HepG2 (cell line): ENCODE results near the gene BNIP1. TPM values are rescaled to one million over a fixed set of nuclear protein-coding genes. Genes with fewer than 3 reads are reported as not detected.

Experiments used
- ATAC-seq: fragments of 200-7000 bp; cut with Tn5 transposase; 3 replicates; pipeline ENCODE4 v1.9.1; 2020; ENCODE audit warnings: mild to moderate bottlenecking, moderate library complexity
- BruUV-seq: library from RNA; stranded (reverse); fragments of 400-500 nt; replicated peaks from 2 replicates; lab custom pipeline; 2021; lab: Mats Ljungman, UMichigan
- CTCF ChIA-PET: fragments of 300-600 bp; formaldehyde crosslinking; extraction: SDS; loops from one replicate; lab custom pipeline; 2021; ENCODE audit warnings: low total read pairs, inconsistent platforms, low intra/inter-chr PET ratio; lab: Yijun Ruan, JAX
- POLR2A ChIA-PET: fragments of 350-600 bp; sonication (Branson Sonifier 250); formaldehyde crosslinking; loops from one replicate; lab custom pipeline; 2020; ENCODE audit warnings: antibody characterized with exemption, inconsistent platforms; lab: Yijun Ruan, JAX
- DNase-seq: peaks from one replicate; pipeline ENCODE4 v3.0.0-alpha.2; 2015; ENCODE audit warnings: low spot score
- FAIRE-seq: peaks from 3 replicates; lab custom pipeline; 2011; peaks lifted over from hg19 to GRCh38; lab: Jason Lieb, UNC
- H2AFZ ChIP-seq: one replicate; pipeline ENCODE4 v1.6.1; 2011; ENCODE audit warnings: low read length, inconsistent platforms
- H3K27ac ChIP-seq: fragments of 300-600 bp; 3 replicates; pipeline ENCODE4 v1.8.0; 2011; ENCODE audit warnings: mixed run types, mild to moderate bottlenecking, mixed read lengths, low read length, inconsistent platforms; ENCODE audit not compliant: insufficient read depth; ENCODE audit errors: extremely low read length
- H3K27me3 ChIP-seq, 2 experiments: fragments of 200-600 bp in 1 of 2; 2 replicates in 1 of 2; 3 replicates in 1 of 2; pipeline versions ENCODE4 v1.6.0 to v1.8.0; 2011; ENCODE audit warnings: low read length in 2 of 2, mild to moderate bottlenecking in 2 of 2, moderate library complexity in 2 of 2, inconsistent platforms in 1 of 2; ENCODE audit not compliant: insufficient read depth in 2 of 2, control insufficient read depth in 1 of 2
- H3K36me3 ChIP-seq, 2 experiments: fragments of 200-600 bp in 1 of 2; replicated peaks in 1 of 2; 2 replicates in 1 of 2; 3 replicates in 1 of 2; pipeline versions ENCODE4 v1.5.1 to v1.8.0; 2011; ENCODE audit warnings: low read length in 2 of 2, inconsistent platforms in 1 of 2; ENCODE audit not compliant: insufficient read depth in 2 of 2, control insufficient read depth in 1 of 2
- H3K4me1 ChIP-seq: 2 replicates; pipeline ENCODE4 v1.5.1; 2012; ENCODE audit warnings: low read length, inconsistent platforms; ENCODE audit not compliant: insufficient read depth
- H3K4me2 ChIP-seq: 2 replicates; pipeline ENCODE4 v1.6.0; 2011; ENCODE audit warnings: low read depth, low read length, inconsistent platforms
- H3K4me3 ChIP-seq, 3 experiments: fragments of 200-600 bp in 1 of 3; sonication (generic), shearing (Covaris generic) in 1 of 3; replicated peaks in 1 of 3; 2 replicates each; pipeline ENCODE4 v1.5.1; 2011 to 2016; ENCODE audit warnings: low read length in 3 of 3, inconsistent platforms in 2 of 3, low read depth in 2 of 3, mild to moderate bottlenecking in 2 of 3, control low read depth in 1 of 3, mixed read lengths in 1 of 3; ENCODE audit not compliant: insufficient read depth in 1 of 3
- H3K79me2 ChIP-seq: one replicate; pipeline ENCODE4 v1.6.1; 2011; ENCODE audit warnings: low read length, inconsistent platforms; ENCODE audit not compliant: insufficient read depth
- H3K9ac ChIP-seq: 2 replicates; pipeline ENCODE4 v1.6.0; 2011; ENCODE audit warnings: mild to moderate bottlenecking, low read depth, low read length, inconsistent platforms; ENCODE audit not compliant: insufficient read depth
- H3K9me3 ChIP-seq: 2 replicates; pipeline ENCODE4 v1.5.1; 2012; ENCODE audit warnings: mild to moderate bottlenecking, low read length
- H4K20me1 ChIP-seq: 2 replicates; pipeline ENCODE4 v1.6.0; 2011; ENCODE audit warnings: inconsistent platforms, mild to moderate bottlenecking, low read length, moderate library complexity; ENCODE audit not compliant: insufficient read depth
- GPN1 ChIP-seq: sonication (generic); formaldehyde crosslinking; IDR thresholded peaks from 2 replicates; pipeline ENCODE4 v1.5.1; 2020; ENCODE audit warnings: missing genetic modification reagents, borderline replicate concordance
- KLF9 ChIP-seq: IDR thresholded peaks from 2 replicates; pipeline ENCODE4 v1.6.1; 2016; ENCODE audit warnings: low read depth
- MIER3 ChIP-seq: IDR thresholded peaks from 2 replicates; pipeline ENCODE4 v1.6.1; 2016; ENCODE audit warnings: missing compliant biosample characterization, borderline replicate concordance
- NFE2L1 ChIP-seq: sonication (generic); formaldehyde crosslinking; IDR thresholded peaks from 2 replicates; pipeline ENCODE4 v1.4.0; 2020; ENCODE audit warnings: missing genetic modification reagents, mild to moderate bottlenecking, borderline replicate concordance
- ZNF232 ChIP-seq: sonication (generic); formaldehyde crosslinking; IDR thresholded peaks from 2 replicates; pipeline ENCODE4 v1.4.0; 2020; ENCODE audit warnings: missing genetic modification reagents, borderline replicate concordance
- ZNF570 ChIP-seq: sonication (generic); formaldehyde crosslinking; IDR thresholded peaks from 2 replicates; pipeline ENCODE4 v1.4.0; 2020; ENCODE audit warnings: mild to moderate bottlenecking, missing genetic modification reagents, borderline replicate concordance
- WGBS: methylation state at CpG from one replicate; pipeline ENCODE4 v1.1.6; 2017; ENCODE audit warnings: low lambda C conversion rate; 5-methylcytosine and 5-hydroxymethylcytosine counted together
- in situ Hi-C: cut with HindIII; loops from 2 replicates; pipeline ENCODE4 v1.10.0; 2017; ENCODE audit warnings: low pct_unique_long_range_greater_than_20kb; ENCODE audit not compliant: extremely low pct_ligation_motif_present
- intact Hi-C: fragments of 100-400 bp; cut with micrococcal nuclease; formaldehyde crosslinking; loops from one replicate; pipeline ENCODE4 v1.10.0; 2022; ENCODE audit not compliant: unreplicated experiment
- polyA plus RNA-seq, 8 experiments: library from polyadenylated mRNA; depleted of rRNA in 3 of 8; stranded (reverse) in 7 of 8; unstranded in 1 of 8; fragments of >200 nt; fragmentation: Illumina TruSeq in 4 of 8; extraction: Trizol in 4 of 8; gene quantifications; 2 replicates each; pipeline versions ENCODE4 v1.2.1 to v1.2.3, GENCODE V29; 2011 to 2016; ENCODE audit warnings: low read depth in 4 of 8, missing spikeins in 1 of 8, mixed read lengths in 1 of 8; ENCODE audit not compliant: insufficient read depth in 1 of 8
- total RNA-seq, 5 experiments: library from RNA; depleted of rRNA; stranded (reverse); fragments of >200 nt; fragmentation: Illumina TruSeq; extraction: Trizol; gene quantifications; 2 replicates each; pipeline ENCODE4 v1.2.3, GENCODE V29; 2016; ENCODE audit warnings: low read depth in 1 of 5
- TF ChIP-seq, protein P1 (sequence below): sonication (generic); formaldehyde crosslinking; IDR thresholded peaks from 2 replicates; pipeline ENCODE4 v1.4.0; 2020; ENCODE audit warnings: low read depth, mild to moderate bottlenecking, missing genetic modification reagents
- TF ChIP-seq, protein P2 (sequence below): sonication (generic); formaldehyde crosslinking; IDR thresholded peaks from 2 replicates; pipeline ENCODE4 v1.8.0; 2022; ENCODE audit warnings: low read depth, missing genetic modification reagents

BNIP1 gene
- total and polyA plus RNA-seq, 2 of the 13 experiments (the other 11 are each of a cell fraction or from before 2014, with no cell fraction given), result 13.2 to 16.9 TPM

DNA sequence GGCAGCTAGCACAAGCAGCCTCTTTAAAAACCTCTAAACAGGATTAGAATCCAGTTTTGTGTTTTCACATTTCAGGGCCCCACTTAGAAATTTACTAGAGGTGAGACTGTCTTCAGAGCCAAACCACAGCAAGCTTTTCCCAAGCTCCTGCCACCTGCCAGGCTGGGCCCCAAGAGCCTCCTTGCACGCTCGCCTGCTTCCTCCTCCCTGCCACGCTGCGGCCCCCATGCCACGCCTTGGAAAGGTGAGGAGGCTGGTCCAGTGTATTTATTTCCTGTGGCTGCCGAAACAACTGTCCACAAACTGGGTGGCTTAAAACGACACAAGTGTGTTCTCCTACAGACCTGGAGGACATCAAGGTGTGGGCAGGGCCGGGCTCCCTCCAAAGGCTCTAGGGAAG, 47.2 kb downstream of the BNIP1 start:
- H3K36me3 ChIP-seq, result no peaks in the 10 kb centered on the region
- WGBS, result 53% methylated on average over 5 of the region's 8 CpGs
- DNase-seq (no peak), ATAC-seq (no peak), FAIRE-seq (no peak)
- peaks cover 40% of the 10 kb centered on the region for H3K4me1 ChIP-seq
- TF ChIP-seq NFE2L1 (no peak), MIER3 (no peak), ZNF232 (CRISPR knock-in tag) (no peak), ZNF570 (CRISPR knock-in tag) (no peak), KLF9 (no peak), GPN1 (CRISPR knock-in tag) (no peak)
- TF ChIP-seq, protein P1, sequence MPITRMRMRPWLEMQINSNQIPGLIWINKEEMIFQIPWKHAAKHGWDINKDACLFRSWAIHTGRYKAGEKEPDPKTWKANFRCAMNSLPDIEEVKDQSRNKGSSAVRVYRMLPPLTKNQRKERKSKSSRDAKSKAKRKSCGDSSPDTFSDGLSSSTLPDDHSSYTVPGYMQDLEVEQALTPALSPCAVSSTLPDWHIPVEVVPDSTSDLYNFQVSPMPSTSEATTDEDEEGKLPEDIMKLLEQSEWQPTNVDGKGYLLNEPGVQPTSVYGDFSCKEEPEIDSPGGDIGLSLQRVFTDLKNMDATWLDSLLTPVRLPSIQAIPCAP, result no peak
- TF ChIP-seq, protein P2, sequence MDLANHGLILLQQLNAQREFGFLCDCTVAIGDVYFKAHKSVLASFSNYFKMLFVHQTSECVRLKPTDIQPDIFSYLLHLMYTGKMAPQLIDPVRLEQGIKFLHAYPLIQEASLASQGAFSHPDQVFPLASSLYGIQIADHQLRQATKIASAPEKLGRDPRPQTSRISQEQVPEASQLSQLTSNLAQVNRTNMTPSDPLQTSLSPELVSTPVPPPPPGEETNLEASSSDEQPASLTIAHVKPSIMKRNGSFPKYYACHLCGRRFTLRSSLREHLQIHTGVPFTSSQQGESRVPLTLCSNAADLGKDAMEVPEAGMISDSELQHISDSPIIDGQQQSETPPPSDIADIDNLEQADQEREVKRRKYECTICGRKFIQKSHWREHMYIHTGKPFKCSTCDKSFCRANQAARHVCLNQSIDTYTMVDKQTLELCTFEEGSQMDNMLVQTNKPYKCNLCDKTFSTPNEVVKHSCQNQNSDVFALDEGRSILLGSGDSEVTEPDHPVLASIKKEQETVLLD (CRISPR knock-in tag), result no peak
- H3K27me3 ChIP-seq, result no peaks in the 10 kb centered on the region; a peak in 2 of 5 replicates
- no peak overlapping the region for H3K9ac ChIP-seq
- intact Hi-C loops, result no loop called here
- in situ Hi-C loops, result no loop called here
- H3K27ac ChIP-seq, result no peak overlapping the region
- no peaks in the 10 kb centered on the region for H4K20me1 ChIP-seq
- no peak overlapping the region for H2AFZ ChIP-seq
- ChIA-PET CTCF (no interaction called here), POLR2A (no interaction called here)
- no TSS peak for BruUV-seq
- no peak overlapping the region for H3K4me2 ChIP-seq
- no peaks in the 10 kb centered on the region for H3K9me3 ChIP-seq
- no peaks in the 10 kb centered on the region for H3K79me2 ChIP-seq
- no peak overlapping the region; a peak in 1 of 6 replicates for H3K4me3 ChIP-seq
